Right renal pelvis (tissue), 4 donors: ENCODE data around the gene MEN1. TPM values are rescaled to one million over a fixed set of nuclear protein-coding genes. Genes with fewer than 3 reads are reported as not detected.

Source experiments
- DNase-seq, 4 donors: peaks; one replicate each; pipeline ENCODE4 v3.0.0-alpha.2; 2013; ENCODE audit warnings: low read depth in 4 of 4, low spot score in 3 of 4, missing footprints in 1 of 4
- polyA plus RNA-seq, 4 donors: library from polyadenylated mRNA; unstranded; fragments of 120-200 nt; gene quantifications; one replicate each; pipeline ENCODE4 v1.2.1, GENCODE V29; 2013; ENCODE audit not compliant: insufficient read length in 4 of 4

The MEN1 gene
- polyA plus RNA-seq, result 10 to 100 TPM; 35.0 to 46.6 (median 40.6) TPM

DNA sequence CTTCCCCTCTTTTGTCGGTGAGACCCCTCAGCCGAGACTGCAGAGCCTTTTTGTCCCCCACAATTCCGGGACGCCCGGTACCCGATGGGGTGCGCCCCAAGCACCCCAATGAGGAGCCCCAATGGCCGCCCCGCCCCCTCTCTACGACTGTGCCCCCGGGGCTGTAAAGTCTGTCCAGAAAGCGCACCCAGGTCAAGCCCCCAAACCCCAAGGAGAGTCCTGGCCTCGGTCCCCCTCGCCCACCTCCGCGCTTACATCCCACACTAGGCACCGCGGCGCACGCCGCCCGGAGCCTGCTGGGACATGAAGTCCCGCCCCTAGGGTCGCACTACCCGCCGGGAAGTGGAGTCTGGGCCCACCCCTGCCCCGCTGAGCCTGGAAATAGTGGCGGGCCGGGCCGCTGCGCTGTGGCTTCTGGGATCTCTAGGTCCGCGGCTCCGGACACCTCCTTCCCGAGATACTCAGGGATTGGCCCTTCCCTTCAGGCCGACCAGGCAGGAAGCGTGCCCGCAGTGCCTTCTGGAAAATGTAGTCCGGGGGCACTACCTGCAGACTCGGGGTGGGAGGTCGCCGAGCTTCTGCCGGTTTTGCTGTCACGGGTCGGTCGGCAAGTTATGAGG is at the start of gene MEN1:
MEN1 (minus strand) TSS at position 281 of the 620 bp plus-strand sequence. CDS start 442 bp downstream, outside the sequence.
- DNase-seq, result peak; percentile 87 to 94 (median 93)

DNA sequence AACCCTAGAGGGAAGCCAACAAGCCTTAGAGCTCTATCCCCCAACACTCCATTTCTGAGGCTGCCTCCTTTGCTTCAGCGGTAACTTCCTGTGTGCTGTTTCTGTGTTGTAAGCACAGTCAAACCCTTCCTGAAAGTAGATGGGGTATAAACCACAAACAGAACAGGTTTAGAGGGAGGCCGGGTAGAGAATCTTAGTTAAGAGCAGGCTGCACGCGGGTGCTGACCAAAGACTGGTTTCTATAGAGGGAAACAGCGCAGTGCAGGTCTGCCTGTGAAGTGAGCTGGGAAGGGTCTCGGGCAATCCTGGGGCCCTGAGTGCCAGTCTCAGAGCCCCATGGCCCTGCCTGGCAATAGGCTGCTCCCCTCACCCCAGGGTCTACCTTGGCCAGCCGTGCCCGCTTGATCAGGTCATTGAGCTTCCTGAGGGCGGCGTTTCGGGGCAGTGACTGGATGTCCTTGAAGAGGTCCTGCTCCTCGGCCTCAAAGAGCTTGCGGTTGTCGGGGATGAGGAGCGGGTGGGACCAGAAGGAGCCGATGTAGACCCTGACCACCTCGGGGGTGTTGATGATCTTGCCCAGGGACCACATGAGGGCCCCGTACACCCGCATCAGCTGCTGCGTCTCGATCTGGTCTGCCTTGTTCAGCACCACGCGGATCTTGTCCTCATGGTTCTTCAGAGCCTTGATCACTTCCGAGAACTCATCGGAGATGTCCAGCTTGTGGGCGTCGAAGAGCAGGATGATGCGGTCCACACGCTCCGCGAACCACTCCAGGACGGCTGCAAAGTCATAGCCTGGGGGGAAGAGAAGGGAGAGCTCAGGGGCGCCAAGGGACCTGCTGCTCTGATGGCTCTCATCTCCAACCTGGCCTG is 49.4 kb upstream of the MEN1 start:
- DNase-seq, result no peak

DNA sequence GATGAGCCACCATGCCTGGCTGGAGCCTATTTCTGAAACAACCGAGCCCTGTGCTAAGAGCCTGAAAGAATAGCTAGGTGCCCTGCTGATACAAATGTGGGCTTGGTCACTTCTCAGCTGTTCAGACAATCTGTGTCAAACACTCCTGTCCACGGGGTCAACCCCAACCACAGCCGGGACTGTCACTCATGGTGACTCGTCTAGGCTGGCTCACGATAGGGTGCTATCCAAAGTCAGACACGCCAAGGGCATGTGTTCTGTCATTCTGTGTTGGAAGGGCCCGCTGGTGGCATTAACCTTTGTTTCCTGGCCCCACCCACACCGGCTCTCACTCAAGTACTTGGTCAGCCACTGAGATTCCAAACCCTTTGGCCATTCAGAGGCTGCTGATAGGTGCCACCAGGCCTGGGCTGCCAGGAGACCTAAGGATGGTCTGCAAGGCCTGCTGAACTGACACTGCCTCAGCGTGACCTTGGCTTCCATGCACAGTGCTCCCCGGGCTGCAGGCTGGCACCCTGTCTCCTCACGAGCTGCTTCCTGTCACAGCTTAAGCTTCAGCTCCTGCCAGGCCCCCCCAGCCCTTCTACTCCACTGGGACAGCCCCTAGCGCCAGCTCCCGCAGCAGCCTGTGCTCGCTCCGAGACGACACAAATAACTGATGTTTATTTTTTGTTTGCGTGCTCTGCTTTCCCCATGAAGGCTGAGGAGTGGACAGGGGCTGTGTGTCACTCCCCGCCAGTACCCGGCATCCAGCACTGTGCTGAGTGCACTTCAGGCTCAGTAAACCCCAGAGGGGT is 48.3 kb upstream of the MEN1 start:
- DNase-seq, result no peak

DNA sequence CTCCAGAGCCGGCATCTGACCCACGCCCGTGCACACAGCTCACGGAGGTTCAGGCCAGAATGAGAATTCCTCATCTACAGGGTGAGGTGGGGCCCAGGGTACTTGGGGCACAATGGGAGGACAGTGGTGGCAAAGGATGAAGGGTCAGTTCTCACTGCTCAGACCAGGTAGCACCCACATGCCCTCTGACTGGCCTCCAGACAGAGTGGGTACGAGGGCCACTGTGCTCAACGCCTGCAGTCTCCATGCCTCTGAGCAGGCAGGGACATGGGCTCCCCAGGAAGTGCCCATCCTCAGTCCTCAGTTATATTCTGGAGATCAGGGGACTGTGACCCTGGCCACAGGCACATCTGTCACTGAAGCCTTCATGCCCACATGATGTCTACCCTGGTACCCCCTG is 47.1 kb upstream of the MEN1 start:
- no peak for DNase-seq

DNA sequence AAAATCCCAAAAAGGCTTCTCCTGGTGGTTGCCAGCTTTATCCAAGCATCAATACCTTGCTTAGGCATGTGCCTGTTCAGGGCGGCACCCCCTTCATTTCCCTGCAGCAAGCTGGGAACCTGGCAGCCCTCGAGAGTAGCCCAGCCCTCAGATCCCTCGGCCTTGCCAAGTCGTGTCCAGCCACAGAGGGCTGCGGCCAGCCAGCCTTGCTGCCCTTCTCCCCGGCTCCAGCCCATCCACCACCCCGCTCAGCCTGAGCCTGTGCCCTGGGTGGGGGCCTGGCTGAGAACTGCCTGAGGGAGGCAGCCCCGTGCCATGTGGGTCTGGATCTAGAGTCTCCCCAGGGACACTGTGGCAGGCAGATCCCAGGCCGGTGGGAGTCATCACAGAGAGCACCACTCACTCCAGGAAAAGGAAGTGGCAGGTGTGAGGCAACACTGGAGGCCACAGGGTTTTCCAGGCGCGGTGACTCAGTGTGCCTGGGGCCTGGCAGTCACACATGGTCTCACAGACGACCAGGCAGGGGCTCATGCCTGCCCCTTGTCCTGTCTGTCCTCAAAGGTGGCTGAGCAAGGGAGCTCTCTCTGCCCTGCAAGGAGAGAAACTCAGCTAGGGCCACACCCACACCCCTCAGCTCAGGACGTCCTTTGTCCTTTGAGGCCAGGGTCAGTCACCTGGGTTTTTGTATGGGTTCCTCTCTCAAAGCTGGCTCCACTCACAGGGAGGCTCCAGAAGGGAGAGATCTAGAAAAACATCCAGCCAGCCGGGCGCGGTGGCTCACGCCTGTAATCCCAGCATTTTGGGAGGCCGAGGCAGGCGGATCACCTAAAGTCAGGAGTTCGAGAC is 46.3 kb upstream of the MEN1 start:
- DNase-seq, result no peak

DNA sequence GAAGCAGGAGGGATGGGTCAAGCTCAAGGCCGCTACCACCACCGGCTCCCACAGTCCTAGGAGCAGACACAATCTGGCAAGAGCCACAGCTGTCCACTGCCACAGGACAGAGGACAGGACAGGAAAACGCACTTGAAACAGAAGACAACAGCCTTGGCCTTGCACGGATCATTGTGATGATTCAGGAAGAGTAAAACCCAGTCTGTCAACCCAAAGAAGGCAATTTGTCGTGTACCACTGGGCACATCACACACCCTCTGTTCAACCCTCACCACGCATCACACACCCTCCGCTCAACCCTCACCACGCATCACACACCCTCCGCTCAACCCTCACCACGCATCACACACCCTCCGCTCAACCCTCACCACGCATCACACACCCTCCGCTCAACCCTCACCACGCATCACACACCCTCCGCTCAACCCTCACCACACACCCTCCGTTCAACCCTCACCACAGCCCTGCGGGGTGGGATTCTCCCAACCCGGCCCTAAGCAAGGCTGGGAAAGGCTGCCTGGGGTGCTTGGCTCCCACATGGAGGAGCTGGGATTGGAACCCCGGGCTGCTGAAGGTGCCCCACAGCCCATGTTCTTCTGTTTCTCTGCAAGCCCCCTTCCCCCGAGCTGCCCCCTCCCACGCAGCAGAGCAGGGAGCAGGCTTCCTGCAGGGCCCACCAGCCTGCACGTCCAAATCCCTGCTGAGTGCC is 45.4 kb upstream of the MEN1 start:
- DNase-seq, result no peak

DNA sequence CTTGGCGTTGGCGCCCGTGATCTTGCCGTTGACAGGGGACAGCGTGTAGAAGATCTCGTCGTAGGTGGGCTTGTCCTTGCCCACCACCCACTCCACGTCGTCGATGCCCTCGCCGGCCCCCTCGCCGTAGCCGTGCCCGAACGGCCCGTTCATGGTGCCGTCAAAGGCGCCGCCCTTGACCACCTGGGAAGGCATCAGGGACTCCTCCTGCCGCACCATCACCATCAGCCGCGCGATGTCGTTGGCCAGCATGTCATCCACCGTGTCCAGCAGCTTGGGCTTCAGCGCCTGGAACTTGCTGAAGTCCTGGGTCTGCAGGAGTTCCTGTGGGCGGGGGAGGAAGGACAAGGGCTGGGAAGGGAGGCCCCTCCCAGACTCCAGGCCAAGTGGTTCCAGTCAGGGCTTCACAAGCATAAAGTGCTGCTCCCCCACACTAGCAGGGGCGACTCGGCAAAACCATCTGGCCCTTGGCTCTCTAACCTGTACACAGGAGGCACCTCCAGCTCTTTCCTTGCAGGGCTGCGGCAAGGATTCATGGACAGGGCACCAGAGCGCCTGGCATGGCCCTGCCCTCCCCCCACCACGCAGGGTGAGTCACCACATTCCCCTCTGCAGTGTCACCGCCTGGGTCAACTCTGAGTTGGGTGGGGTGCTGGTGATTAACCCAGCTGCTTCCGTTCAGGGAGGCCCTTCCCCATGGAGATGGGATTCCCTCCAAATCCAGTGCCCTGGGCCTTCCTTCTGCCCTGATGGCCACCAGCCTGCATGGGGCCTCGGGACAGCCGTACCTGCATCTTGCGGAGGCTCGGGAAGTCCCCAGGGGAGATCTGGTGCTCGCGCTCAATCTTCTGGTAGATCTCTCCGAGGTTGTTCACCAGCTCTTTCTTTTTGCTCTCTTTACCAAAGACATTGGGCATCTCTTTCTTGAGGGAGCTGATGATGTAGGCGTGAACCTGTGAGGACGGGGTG is 44.5 kb upstream of the MEN1 start:
- no peak for DNase-seq

DNA sequence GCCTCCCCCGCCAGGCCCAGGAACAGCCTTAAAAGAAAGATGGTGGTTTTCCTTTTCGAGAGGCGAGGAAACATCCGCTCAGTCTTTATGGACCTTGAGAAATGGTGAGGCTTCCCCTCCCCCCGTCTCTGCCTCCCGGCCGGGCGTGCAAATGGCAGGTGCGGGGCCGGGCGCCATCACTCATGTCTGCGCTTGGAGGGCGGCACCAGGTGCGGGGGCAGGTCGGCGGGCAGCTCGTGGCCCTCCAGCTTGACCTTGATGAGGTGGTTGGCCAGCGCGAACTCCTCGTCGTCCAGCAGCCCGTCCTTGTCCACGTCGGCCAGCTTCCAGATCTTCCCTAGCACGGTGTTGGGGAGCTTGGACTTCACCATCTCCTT is 43.8 kb upstream of the MEN1 start:
- DNase-seq, result no peak

DNA sequence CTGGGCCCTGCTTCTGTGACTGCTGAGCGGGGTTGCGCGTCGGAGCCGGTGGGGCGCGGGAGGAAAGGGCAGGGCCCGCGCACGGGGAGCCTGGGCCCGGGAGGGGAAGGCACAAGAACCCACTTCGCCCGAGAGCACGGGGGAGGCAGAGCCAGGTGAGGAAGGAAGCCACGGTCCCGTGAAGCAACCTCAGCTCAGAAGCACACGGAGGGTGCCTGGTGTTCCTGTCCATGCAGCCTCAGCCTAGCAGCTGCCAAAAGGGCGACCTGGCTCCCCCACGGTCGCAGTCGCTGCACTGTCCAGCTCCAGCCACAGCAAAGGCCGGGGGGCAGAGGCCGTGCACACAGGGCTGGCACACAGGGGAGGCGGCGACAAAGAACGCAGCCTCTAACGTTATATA is 43.4 kb upstream of the MEN1 start:
- no peak for DNase-seq

DNA sequence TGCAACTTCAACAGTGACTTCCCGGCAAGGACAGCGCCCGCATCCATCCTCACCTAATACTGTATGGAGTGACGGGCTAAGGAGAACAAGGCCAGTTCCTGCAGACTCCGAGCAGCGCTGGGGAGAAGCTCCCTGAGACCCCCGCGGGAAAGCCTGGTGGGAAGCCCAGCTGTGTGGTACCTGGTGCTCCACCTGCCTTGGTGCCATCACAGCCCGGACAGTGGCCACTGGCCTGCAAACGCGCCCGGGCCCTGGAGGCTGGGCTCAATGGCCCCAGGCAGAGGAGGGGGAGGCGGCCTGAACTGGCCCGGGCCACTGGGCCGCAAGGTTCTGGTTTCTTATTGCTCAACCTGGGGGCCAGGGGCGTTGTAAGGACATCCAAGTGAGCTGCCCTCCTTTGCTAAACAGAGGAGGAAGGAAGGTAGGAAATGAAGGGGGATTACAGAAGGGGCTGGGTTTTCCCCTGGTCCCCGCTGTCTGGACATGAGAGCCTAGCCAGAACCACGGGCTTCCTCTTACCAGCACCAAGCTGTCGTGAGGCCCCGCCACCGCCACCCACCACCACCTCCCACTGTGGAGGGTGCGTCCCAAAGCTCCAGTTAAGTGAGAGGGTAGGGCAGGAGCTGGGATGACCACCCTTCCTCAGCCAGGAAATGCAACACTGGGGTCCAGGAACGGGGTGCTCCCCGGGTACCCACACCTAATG is 42.6 kb upstream of the MEN1 start:
- no peak for DNase-seq

DNA sequence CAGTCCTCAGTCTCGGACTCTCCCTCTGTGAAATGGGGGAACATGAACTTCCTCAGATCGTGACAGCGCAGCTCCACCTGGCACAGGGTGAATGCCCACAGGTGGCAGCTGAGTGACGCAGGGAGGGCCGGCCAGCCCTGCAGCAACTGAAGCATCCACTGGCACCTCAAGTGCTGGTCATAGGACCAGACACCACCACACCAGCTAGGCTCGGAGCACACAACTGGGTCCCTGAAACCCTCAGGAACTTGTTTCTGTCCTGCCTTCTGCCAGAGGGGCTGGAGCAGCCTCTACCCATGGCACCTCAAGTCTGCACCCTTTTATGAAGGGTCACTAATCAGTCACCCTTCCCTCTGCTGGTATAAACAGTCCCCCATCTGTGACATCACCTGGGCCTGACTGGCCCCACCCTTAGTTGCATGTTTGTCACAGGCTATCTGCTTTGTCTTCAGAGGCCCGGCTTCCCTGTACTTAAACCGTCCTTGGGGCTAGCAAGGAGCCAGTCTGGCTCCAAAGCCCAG is 41.5 kb upstream of the MEN1 start:
- DNase-seq, result no peak

DNA sequence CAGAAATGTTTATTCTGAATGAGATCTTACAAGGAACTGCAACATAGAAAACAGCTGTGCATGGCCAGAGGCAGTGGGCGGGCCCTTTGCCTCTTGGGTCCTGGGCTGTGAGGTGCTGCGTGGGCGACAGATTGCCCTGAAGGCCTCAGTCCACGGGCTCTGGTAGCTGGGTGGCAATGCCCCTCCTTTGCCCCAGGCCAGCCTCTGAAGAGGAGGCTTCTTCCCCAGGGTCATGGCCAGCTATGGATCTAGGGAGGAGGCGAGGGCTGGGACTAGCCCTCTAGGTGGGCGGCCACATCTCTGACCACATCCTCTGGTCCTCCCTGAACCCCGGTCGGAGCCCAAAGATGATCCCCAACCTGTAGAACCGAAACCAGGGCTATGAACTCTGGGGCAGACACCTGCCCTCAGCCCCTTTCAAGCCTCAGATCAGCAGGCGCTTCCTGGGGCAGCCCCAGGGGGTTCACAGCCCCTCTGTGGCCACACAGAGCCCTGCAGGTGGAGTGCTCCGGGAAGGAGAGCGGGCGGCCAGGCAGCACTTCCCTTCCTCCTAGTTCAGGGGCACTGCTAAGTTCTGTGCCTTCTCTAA is 40.7 kb upstream of the MEN1 start:
- no peak for DNase-seq

DNA sequence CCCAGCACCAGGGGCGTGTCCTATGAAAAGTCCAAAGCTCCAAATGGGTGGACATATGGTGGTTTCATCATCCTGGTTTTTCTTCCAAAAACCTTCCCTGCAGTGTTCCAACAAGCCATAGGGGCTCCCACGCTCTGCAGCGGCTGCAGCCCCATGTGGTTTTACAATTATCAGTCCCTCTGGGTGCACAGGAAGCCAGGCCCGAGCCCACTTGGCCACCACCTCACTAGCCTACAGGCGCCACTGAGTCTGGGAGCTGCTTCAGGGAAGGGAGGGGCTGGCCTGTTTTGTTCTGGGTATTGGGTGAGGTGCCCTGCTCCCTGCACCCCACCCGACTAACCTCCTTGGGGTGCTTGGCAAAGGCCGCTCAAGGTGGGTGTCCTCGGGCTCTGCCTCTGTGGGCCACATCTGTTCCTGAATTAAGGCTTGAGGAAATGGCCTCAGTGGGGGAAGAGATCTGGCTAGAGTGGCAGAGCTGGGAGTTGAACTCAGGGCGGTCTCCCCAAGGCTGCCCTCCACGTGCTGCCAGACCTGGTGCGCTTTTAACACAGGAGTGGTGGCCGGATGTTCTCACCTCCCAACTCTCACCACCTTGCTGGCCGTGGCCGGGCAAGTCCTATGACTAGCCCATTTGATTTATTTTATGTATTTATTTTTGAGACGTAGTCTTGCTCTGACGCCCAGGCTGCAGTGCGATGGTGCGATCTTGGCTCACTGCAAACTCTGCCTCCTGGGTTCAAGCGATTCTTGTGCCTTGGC is 39.4 kb upstream of the MEN1 start:
- DNase-seq, result no peak

DNA sequence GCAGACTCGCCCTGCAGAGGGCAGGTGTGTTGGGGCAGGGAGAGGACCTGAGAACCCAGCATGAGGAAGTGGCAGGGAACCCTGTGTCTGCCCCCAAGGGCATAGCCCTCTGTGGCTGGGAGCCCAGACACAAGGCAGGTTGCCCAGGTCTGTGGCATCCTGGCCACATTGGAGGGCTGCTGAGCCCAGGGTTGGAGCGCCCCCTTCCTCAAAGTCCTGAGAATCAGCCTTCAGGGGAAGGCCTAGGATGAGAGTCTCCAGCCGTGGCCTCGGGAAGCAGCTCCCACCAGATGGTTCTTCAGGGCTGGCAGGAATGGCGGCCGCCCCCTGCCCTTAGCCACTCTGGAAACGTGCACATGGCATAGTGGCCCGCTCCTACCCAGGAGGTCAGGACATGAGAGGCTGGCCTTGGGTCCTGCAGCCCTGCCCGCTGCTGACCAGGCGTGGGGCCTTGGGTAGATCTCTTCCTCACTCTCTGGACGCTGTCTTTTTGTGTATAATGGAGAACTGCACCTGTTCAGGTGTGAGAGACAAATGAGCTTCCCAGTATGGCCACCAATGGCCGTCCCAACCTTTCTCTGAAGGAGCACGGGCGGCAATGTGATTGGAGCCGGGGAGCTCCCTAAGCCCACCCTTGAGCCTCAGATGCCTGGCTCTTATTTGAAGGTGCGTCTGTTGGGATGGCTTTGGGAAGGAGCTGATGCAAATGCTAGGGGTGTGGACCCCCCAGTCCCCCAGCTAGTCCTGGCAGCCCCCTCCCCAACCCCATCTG is 38.7 kb upstream of the MEN1 start:
- no peak for DNase-seq

DNA sequence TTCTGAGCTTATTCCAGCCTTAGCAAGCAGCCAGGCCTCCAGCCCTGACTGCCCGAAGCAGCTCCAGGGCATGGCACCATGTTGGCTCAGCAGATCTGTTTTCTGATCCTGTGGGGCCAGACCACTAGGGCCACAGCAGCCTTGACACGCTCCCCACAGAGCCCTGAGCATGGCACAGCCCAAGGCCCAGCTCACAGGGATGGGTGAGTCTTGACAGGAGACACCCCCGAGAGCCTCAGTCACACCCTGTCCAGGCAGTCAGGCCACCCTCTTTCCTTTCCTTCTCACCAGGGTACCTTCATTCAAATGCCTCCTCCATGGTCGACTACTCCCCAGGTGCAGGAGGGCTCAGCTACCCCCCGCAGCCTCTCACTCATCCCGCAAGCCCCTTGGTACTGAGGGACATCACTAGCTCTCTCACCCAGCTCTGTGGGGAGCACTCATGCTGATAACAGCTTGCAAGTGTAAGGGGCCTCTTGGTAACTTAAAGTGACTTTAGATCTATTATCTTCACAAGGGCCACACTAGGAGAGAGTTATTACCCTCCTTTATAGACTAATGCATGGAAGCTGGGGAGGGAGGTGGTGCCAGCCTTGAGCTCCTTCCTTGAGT is 38.0 kb upstream of the MEN1 start:
- DNase-seq, result no peak
